HG03025 (cell line): ENCODE data around the gene PALB2.

ENCODE experiments used
- ATAC-seq: cut with Tn5 transposase; IDR thresholded peaks from one replicate; pipeline ENCODE4 v1.9.1; 2021; ENCODE audit warnings: mild to moderate bottlenecking, moderate library complexity; ENCODE audit not compliant: unreplicated experiment, low FRiP score

Gene PALB2

DNA sequence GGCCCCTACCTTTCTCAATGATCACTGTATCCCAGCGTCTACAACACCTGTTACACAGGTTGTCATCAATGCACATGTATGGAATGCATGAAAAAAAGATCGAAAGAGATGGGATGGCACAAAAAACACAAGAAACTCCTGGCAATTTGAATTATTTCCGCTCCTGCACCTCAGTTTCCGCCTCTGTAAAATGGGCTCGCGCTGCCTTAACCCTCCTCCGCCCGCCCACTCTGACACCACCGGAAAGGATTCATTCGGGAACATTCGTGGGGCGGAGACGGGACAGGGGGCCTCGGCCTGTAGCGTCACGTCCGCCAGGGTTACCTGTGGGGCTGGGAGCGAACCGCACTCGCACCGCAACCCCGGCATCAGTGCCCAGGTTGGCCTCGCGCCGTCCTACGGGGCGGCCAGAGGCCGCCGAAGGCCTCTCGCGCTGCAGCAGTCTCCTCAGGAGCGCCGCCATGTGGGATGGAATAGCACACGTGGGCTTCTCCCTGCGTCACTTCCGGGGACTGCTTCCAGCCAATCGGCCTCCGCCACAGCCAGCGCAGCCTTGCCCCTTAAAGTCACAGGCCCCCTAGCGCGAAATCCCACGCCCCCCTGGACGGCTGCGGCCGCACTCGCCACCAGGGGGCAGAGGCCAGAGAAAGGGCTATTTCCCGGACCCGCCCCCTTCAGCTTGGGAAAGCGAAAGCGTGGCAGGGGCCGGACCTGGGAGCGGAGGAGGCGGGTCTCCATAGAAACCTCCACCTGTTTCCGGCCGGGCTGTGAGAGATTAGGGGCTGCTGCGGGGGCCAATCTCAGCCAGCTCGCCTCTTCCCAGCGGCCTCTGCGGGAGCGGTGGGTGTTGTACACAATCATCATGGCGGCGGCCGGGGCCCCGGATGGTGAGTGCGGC is 84.0 kb downstream of the PALB2 start, which contains the start of the genes EARS2 and UBFD1:
Gene EARS2, minus strand, starts transcription at position 470 of the 898 bp plus-strand sequence. Its CDS starts 7 bp downstream, at position 463.
Gene UBFD1, plus strand, starts transcription at position 847 of the 898 bp plus-strand sequence. Its CDS starts 16 bp downstream, at position 863.
- peak; percentile 91 for ATAC-seq

DNA sequence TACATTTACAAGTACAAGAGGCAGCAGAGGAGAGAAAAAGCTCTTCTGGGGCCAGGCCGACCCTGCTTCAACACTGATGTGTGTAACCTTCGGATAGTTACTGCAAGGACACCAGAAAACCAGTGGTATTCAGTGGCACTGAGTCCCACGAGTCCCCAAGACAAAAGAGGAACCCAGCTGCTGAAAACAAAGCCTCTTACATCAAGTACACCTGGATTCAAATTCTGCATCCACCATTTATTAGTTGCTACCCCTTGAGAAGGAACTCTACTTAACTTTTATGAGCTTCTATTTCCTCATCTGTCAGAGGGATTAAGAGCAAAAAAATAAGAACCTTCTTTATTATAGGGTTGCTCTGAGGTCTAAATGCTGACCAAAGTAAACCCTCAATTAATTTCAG is 86.6 kb downstream of the PALB2 start:
- no peak for ATAC-seq
